Thymus (tissue), 11 donors: ENCODE measurements around the gene NAP1L1. TPM values are rescaled to one million over a fixed set of nuclear protein-coding genes. Genes with fewer than 3 reads are reported as not detected.

Experiments used
- DNase-seq, 9 donors: peaks; one replicate each; pipeline ENCODE4 v3.0.0-alpha.2; 2013; ENCODE audit warnings: low spot score in 9 of 9, low read depth in 6 of 9, missing footprints in 1 of 9
- H3K27ac ChIP-seq, 2 donors: one replicate each; pipeline ENCODE4 v1.5.1; 2013; ENCODE audit warnings: control low read depth in 1 of 2, low read depth in 1 of 2, low read length in 1 of 2, mild to moderate bottlenecking in 1 of 2, moderate library complexity in 1 of 2
- H3K27me3 ChIP-seq, 2 donors: one replicate each; pipeline ENCODE4 v1.5.1; 2013; ENCODE audit warnings: low read length in 1 of 2; ENCODE audit not compliant: control insufficient read depth in 2 of 2, insufficient read depth in 1 of 2
- H3K36me3 ChIP-seq, 2 donors: one replicate each; pipeline ENCODE4 v1.5.1; 2013; ENCODE audit warnings: low read length in 1 of 2, mild to moderate bottlenecking in 1 of 2, moderate library complexity in 1 of 2; ENCODE audit not compliant: control insufficient read depth in 2 of 2, insufficient read depth in 2 of 2
- H3K4me1 ChIP-seq, 2 donors: one replicate each; pipeline ENCODE4 v1.5.1; 2013; ENCODE audit warnings: low read length in 2 of 2; ENCODE audit not compliant: control insufficient read depth in 2 of 2, insufficient read depth in 2 of 2
- H3K4me3 ChIP-seq, 2 donors: one replicate each; pipeline ENCODE4 v1.5.1; 2013; ENCODE audit warnings: low read length in 2 of 2, control low read depth in 1 of 2, mild to moderate bottlenecking in 1 of 2
- H3K9me3 ChIP-seq, 2 donors: one replicate each; pipeline ENCODE4 v1.5.1; 2013; ENCODE audit warnings: low read length in 1 of 2, mild to moderate bottlenecking in 1 of 2; ENCODE audit not compliant: control insufficient read depth in 2 of 2, insufficient read depth in 1 of 2
- WGBS: extraction: QIAGEN DNeasy Blood & Tissue Kit; methylation state at CpG from one replicate; pipeline ENCODE4 v1.1.7; 2013; 5-methylcytosine and 5-hydroxymethylcytosine counted together
- polyA plus RNA-seq: library from polyadenylated mRNA; stranded (reverse); fragments of 200-250 nt; gene quantifications from one replicate; pipeline ENCODE4 v1.2.3, GENCODE V29; 2013
- total RNA-seq: library from RNA; stranded (reverse); fragments of 120-200 nt; gene quantifications from one replicate; pipeline ENCODE4 v1.2.4, GENCODE V29; 2013
- donor health status: healthy.

The NAP1L1 gene
- total and polyA plus RNA-seq, 2 donors, result 284 to 548 TPM

- WGBS, result 91% methylated on average over 2 of the region's 2 CpGs
- Histone ChIP-seq H3K36me3 (no peaks in the 10 kb centered on the region), H3K27me3 (no peaks in the 10 kb centered on the region), H3K4me1 (no peaks in the 10 kb centered on the region), H3K9me3 (no peaks in the 10 kb centered on the region), H3K4me3 (no peak overlapping the region), H3K27ac (no peak overlapping the region)
- no peak for DNase-seq
These were observed 6.8 kb upstream of the NAP1L1 start for GRCh38 chr12:76091246-76091754.

DNA sequence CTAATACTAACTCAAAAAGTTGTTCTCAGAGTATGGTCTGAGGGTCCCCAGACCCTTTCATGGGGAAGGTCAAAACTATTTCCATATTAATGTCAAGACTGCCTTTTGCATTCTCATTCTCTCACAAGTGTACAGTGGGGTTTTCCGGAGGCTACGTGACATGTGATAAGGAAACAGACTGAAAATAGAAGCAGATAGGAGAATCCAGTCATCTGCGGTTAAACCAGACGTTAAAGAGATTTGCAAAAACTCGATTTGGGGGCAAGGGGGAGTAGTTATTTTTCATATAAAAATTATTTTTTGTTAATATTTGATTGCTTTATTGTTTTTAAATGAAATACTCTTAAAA lies 1.0 kb upstream of the NAP1L1 start:
- peaks cover 14 to 16% of the 10 kb centered on the region in 2 donors for H3K4me1 ChIP-seq
- peak in 4 of 9 donors; percentile 9 to 52 (median 24) for DNase-seq
- H3K4me3 ChIP-seq, result peak overlapping the region; percentile 57 to 77
- under 1% methylated on average over 5 of the region's 5 CpGs for WGBS
- H3K27me3 ChIP-seq, result no peaks in the 10 kb centered on the region
- peak overlapping the region in 1 of 2 donors; percentile 94 for H3K27ac ChIP-seq
- no peaks in the 10 kb centered on the region for H3K9me3 ChIP-seq
- H3K36me3 ChIP-seq, result peaks cover 0 to 3% of the 10 kb centered on the region in 2 donors

GRCh38 chr12:76084863-76085519 lies 506 bp upstream of the NAP1L1 start:
- Histone ChIP-seq H3K4me3 (peak overlapping the region; percentile 57 to 77), H3K27me3 (no peaks in the 10 kb centered on the region), H3K4me1 (peaks cover 14 to 16% of the 10 kb centered on the region in 2 donors), H3K36me3 (peaks cover 0 to 7% of the 10 kb centered on the region in 2 donors), H3K9me3 (no peaks in the 10 kb centered on the region), H3K27ac (peak overlapping the region; percentile 85 to 94)
- WGBS, result under 1% methylated on average over 44 of the region's 44 CpGs
- DNase-seq, result peak in 5 of 9 donors; percentile 32 to 82 (median 53)

DNA sequence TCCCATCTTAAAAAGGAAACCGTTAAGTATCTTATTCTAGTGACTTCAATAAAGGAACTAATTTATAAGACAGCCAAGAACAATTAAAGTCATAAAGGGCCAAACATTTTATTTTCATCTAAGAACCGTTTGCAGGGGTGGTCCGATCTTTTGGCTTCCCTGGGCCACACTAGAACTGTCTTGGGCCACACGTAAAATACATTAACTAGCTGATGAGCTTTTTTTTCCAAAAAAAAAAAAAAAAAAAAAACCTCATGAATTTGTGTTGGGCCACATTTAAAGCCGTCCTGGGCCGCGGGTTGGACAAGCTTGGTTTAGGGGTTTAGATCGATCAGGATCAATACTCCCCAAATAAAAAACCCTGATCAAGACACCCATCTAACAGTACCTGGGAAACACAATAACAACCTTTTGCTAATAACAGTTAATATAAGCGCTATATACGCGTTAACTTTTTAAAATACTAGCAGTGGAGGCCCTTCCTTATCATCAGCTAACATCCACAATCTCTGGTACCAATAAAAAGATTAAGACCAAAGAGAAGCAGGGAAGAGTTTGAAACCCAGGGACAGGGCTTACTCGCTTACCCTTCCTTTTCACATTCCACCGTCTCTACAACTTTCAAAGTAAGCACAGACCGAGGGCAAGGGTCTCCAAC lies 1.1 kb downstream of the NAP1L1 start:
- H3K27ac ChIP-seq, result peak overlapping the region; percentile 94 to 96
- H3K4me3 ChIP-seq, result peak overlapping the region; percentile 57 to 77
- H3K9me3 ChIP-seq, result peaks cover 0 to 3% of the 10 kb centered on the region in 2 donors
- H3K36me3 ChIP-seq, result peaks cover 0 to 12% of the 10 kb centered on the region in 2 donors
- H3K27me3 ChIP-seq, result no peaks in the 10 kb centered on the region
- WGBS, result 12% methylated on average over 14 of the region's 14 CpGs
- DNase-seq, result peak in 1 of 9 donors; percentile 31
- H3K4me1 ChIP-seq, result peaks cover 14 to 16% of the 10 kb centered on the region in 2 donors

- H3K27ac ChIP-seq, result no peak overlapping the region
- DNase-seq, result no peak
- peaks cover 0 to 3% of the 10 kb centered on the region in 2 donors for H3K9me3 ChIP-seq
- no peaks in the 10 kb centered on the region for H3K27me3 ChIP-seq
- H3K4me3 ChIP-seq, result no peak overlapping the region
- peaks cover 0 to 12% of the 10 kb centered on the region in 2 donors for H3K36me3 ChIP-seq
- peaks cover 14 to 16% of the 10 kb centered on the region in 2 donors for H3K4me1 ChIP-seq
These were observed 2.6 kb downstream of the NAP1L1 start for GRCh38 chr12:76081909-76082308.

DNA sequence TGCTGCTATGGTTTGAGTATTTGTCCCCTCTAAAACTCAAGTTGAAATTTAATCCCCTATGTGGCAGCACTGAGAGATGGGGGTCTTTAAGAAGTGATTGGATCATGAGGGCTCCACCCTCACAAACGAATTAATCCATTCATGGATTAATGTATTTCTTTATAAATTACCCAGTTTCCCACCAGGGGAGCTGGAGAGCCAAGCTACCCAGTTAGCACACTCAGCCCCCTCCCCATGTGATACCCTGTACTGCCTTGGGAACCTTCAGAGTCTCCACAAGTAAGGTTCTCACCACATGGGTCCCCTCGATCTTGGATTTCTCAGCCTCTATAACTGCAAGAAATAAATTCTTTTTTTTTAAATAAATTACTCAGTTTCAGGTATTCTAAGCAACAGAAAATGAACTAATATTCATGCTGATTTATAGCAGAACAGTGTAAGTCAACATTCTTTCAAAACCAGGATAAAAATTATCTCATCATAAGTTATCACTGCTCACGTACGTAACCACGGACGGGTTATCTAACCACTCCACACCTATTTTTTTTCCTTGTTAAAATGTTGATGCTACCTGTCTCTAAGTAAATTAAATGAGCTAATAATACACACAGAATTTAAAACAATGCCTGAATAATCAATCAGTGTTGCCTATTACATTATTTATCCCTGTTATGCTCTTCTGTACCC lies 3.6 kb downstream of the NAP1L1 start:
- Histone ChIP-seq H3K27me3 (no peaks in the 10 kb centered on the region), H3K4me3 (no peak overlapping the region), H3K9me3 (peaks cover 0 to 3% of the 10 kb centered on the region in 2 donors), H3K36me3 (peaks cover 0 to 12% of the 10 kb centered on the region in 2 donors), H3K4me1 (peaks cover 14 to 16% of the 10 kb centered on the region in 2 donors), H3K27ac (no peak overlapping the region)
- no peak for DNase-seq
- WGBS, result 87% methylated on average over 6 of the region's 6 CpGs

DNA sequence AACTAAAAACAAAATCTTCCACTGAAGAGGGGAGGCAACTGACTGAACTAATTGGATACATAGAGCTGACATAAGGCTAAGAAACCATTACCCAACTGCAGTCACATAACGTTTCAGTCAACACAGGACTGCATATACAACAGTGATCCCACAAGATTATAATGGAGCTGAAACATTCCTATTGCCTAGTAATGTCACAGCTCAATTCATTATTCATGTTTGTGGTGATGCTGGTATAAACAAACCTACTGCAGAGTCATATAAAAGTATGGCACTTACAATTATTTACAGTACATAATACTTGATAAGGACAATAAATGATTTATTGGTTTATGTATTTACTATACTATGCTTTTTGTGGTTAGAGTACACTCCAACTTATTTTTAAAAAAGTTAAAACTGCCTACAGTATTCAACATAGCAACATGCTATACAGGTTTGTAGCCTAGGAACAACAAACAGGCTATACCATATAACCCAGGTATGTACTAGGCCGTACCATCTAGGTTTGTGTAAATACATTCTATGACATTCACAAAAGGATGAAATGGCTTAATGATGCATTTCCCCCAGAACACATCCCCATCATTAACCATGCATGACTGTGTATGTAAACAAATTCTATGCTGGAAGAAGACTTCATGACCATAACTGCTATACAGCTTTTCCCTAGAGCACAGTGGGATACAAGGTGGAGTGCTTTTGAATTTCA lies 4.3 kb downstream of the NAP1L1 start:
- Histone ChIP-seq H3K4me1 (peaks cover 10 to 12% of the 10 kb centered on the region in 2 donors), H3K9me3 (peaks cover 0 to 3% of the 10 kb centered on the region in 2 donors), H3K36me3 (peaks cover 0 to 14% of the 10 kb centered on the region in 2 donors), H3K4me3 (no peak overlapping the region), H3K27ac (no peak overlapping the region), H3K27me3 (no peaks in the 10 kb centered on the region)
- WGBS, result 94% methylated on average over 2 of the region's 2 CpGs
- no peak for DNase-seq

GRCh38 chr12:76078748-76079147 lies 5.7 kb downstream of the NAP1L1 start:
- WGBS, result 90% methylated on average over 2 of the region's 2 CpGs
- H3K27me3 ChIP-seq, result no peaks in the 10 kb centered on the region
- DNase-seq, result no peak
- H3K36me3 ChIP-seq, result peaks cover 0 to 14% of the 10 kb centered on the region in 2 donors
- H3K27ac ChIP-seq, result no peak overlapping the region
- peaks cover 0 to 3% of the 10 kb centered on the region in 2 donors for H3K9me3 ChIP-seq
- no peak overlapping the region for H3K4me3 ChIP-seq
- H3K4me1 ChIP-seq, result peaks cover 9 to 10% of the 10 kb centered on the region in 2 donors
